BLaER1 (cell line): ENCODE measurements around the gene MTF1.
A peak's percentile ranks its signal among the peaks of the same experiment; 100 is the strongest.
"Not testable (repeated sequence)": the region's sequence is repeated elsewhere in the genome, so short reads cannot be mapped to it uniquely, and the experiment has no call there.

Source experiments
- H3K27ac ChIP-seq: shearing (Covaris generic); formaldehyde crosslinking; 2 replicates; pipeline ENCODE4 v1.8.1; 2022
- H3K27me3 ChIP-seq: shearing (Covaris generic); formaldehyde crosslinking; 2 replicates; pipeline ENCODE4 v1.8.1; 2022
- H3K36me3 ChIP-seq: shearing (Covaris generic); formaldehyde crosslinking; 2 replicates; pipeline ENCODE4 v1.8.1; 2022
- H3K4me1 ChIP-seq: shearing (Covaris generic); formaldehyde crosslinking; 2 replicates; pipeline ENCODE4 v1.8.1; 2022
- H3K4me2 ChIP-seq: shearing (Covaris generic); formaldehyde crosslinking; 2 replicates; pipeline ENCODE4 v1.8.1; 2022
- H3K4me3 ChIP-seq: shearing (Covaris generic); formaldehyde crosslinking; 2 replicates; pipeline ENCODE4 v1.8.1; 2022
- H3K9ac ChIP-seq: shearing (Covaris generic); formaldehyde crosslinking; 2 replicates; pipeline ENCODE4 v1.8.1; 2022
- H3K9me3 ChIP-seq: shearing (Covaris generic); formaldehyde crosslinking; 2 replicates; pipeline ENCODE4 v1.8.1; 2022
- H4K20me1 ChIP-seq: shearing (Covaris generic); formaldehyde crosslinking; 2 replicates; pipeline ENCODE4 v1.8.1; 2022
- Cebpa-rat ChIP-seq: shearing (Covaris generic); IDR thresholded peaks from 2 replicates; pipeline ENCODE4 v1.8.1; 2022

Gene MTF1

DNA sequence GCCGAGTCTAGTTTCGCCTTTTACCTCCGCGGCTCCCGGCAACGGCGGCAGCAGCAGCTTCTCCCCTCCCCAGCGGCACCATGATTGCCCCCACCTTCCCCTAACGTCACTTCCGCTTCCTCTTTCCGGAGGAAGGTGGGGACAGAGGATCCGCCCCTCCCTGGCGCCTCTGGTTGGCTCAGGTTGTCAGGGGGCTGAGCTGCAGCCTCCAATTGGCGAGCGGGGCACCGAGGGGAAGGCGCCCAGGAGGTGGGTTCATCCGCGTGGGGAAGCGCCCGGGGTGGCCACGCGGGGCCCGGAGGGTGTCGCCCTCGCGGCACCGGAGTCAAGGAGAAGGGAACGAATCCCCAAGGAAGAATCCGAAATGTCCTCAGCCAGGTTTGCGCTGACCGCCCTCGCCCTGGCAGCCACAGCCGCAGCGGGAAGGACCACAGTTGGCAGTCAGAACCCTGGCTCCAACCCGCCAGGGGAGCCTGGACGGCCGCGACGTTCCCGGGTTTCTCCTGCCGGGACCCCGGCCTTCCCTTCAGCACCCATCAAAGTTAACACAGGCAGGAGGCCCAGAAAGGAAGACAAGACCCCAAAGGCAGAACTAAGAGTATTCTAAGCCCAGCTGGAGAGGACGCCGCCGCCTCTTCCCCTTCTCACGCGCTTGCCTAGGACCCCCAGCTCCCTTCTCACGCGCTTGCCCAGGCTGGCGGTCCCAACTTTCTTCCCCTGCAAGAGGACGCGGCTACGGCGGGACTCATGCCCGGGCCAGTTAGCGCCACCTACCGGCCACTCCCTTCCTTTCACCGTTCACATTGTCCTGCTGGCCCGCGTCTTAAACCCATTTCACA, at the start of gene MTF1:
TSS of gene MTF1 (minus strand) at position 86 of the 839 bp plus-strand sequence. CDS start 1,934 bp downstream, outside the sequence.
- no peak for TF ChIP-seq Cebpa-rat
- peak within 1 kb of the TSS; percentile 88 for H3K9ac ChIP-seq
- H3K27ac ChIP-seq, result peak within 1 kb of the TSS; percentile 91
- peaks cover 34% of the 10 kb centered on the region; the same call in 1 of the 2 replicates for H4K20me1 ChIP-seq
- H3K4me3 ChIP-seq, result peak within 1 kb of the TSS; percentile 93
- H3K4me2 ChIP-seq, result peak within 1 kb of the TSS; percentile 97
- H3K4me1 ChIP-seq, result peaks cover 32% of the 10 kb centered on the region
- H3K27me3 ChIP-seq, result no peaks in the 10 kb centered on the region
- H3K36me3 ChIP-seq, result peaks cover 69% of the 10 kb centered on the region
- H3K9me3 ChIP-seq, result no peaks in the 10 kb centered on the region

DNA sequence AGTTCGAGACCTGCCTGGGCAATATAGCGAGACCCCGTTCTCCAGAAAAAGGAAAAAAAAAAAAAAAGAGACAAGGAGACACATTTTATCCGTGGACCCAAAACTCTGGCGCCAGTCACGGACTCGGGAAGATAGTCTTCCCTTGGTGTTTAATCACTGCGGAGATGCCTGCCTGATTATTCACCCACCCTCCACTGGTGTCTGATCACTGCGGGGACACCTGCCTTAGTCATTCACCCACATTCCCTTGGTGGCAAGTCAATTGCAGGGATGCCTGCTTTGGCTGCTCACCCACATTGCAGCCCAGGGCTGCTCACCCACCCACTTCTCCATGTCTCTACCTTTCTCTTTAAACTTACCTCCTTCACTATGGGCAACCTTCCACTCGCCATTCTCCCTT, 49.1 kb upstream of the MTF1 start:
- Histone ChIP-seq H3K36me3 (peaks cover 97% of the 10 kb centered on the region), H3K9me3 (peaks cover 89% of the 10 kb centered on the region)
- H3K27ac ChIP-seq, H3K9ac ChIP-seq, H3K4me3 ChIP-seq, H4K20me1 ChIP-seq, H3K27me3 ChIP-seq, H3K4me1 ChIP-seq, H3K4me2 ChIP-seq: not testable (repeated sequence)

DNA sequence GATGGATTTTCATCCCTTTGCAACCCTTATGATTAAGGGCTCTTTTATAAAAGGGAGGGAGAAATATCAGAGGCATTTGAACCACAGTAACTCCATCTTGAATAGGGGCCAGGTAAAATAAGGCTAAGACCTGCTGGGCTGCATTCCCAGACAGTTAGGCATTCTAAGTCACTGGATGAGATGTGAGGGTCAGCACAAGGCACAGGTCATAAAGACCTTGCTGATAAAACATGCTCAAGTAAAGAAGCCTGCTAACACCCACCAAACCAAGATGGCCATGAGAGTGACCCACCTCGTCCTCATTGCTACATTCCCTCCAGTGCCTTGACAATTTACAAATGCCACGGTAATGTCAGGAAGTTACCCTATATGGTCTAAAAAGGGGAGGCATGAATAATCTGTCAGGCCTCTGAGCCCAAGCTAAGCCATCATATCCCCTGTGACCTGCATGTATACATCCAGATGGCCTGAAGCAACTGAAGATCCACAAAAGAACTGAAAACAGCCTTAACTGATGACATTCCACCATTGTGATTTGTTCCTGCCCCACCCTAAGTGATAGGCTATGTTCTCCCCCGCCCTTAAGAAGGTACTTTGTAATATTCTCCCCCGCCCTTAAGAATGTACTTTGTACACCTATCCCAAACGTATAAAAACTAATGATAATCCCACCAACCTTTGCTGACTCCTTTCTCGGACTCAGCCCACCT, 48.2 kb upstream of the MTF1 start:
- H3K4me2 ChIP-seq, H4K20me1 ChIP-seq, H3K9ac ChIP-seq, H3K4me3 ChIP-seq, H3K27ac ChIP-seq, H3K27me3 ChIP-seq, H3K4me1 ChIP-seq: not testable (repeated sequence)
- Histone ChIP-seq H3K9me3 (peaks cover 79% of the 10 kb centered on the region), H3K36me3 (peaks cover 96% of the 10 kb centered on the region)

DNA sequence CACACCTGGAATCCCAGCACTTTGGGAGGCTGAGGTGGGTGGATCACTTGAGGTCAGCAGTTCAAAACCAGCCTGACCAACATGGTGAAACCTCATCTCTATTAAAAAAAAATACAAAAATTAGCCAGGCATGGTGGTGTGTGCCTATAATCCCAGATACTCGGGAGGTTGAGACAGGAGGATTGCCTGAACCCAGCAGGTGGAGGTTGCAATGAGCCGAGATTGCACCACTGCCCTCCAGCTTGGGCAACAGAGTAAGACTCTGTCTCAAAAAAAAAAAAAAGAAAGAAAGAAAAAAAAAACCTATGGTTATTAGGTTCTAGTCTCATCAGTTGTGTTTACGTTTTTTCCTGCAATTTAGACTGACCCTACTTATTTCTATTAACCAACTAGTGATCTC, 47.2 kb upstream of the MTF1 start:
- H3K4me3 ChIP-seq, H4K20me1 ChIP-seq, H3K27me3 ChIP-seq, H3K4me2 ChIP-seq, H3K4me1 ChIP-seq, H3K27ac ChIP-seq, H3K9ac ChIP-seq: not testable (repeated sequence)
- Histone ChIP-seq H3K36me3 (peaks cover 95% of the 10 kb centered on the region), H3K9me3 (peaks cover 69% of the 10 kb centered on the region)

DNA sequence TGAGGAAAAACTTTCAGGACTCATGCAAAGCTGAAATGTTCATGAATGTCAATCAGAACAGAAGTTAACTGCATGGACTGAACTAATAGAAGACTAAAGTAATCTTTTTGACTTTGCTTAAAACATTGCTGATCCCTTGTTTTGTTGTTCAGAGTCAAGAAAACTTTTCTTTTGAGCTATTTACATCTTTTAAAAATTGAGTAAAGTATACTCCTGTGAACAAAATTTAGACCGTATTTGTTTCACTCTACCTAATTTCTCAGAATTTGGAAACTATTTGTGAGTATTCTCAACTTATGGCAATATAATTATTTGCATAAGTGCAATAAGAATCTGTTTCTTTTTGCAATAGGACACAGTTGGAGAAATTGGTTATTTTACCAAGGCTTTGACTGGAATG, 46.3 kb upstream of the MTF1 start:
- Histone ChIP-seq H3K27ac (no peak overlapping the region), H3K36me3 (peaks cover 95% of the 10 kb centered on the region)
- no peak for TF ChIP-seq Cebpa-rat

DNA sequence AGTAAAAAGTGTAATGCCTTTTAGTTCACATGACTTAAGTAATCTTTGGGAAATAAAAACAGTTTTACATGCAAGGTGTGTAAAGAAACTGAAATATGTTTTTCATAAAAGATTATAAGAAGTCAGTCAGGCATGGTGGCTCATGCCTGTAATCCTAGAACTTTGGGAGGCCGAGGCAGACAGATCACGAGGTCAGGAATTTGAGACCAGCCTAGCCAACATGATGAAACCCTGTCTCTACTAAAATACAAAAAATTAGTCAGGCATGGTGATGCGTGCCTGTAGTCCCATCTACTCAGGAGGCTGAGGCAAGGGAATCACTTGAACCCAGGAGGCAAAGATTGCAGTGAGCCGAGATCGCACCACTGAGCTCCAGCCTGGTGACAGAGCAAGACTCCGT, 44.5 kb upstream of the MTF1 start:
- not testable (repeated sequence) for H3K4me1 ChIP-seq, H3K4me2 ChIP-seq, H4K20me1 ChIP-seq, H3K27me3 ChIP-seq, H3K4me3 ChIP-seq, H3K9ac ChIP-seq, H3K27ac ChIP-seq
- Histone ChIP-seq H3K9me3 (peaks cover 46% of the 10 kb centered on the region), H3K36me3 (peaks cover 95% of the 10 kb centered on the region)

More for the DNA sequence above, 46.3 kb upstream of the MTF1 start:
- Histone ChIP-seq H3K9me3 (peaks cover 61% of the 10 kb centered on the region), H3K9ac (no peak overlapping the region), H3K4me1 (no peaks in the 10 kb centered on the region; the same call in 1 of the 2 replicates), H4K20me1 (no peaks in the 10 kb centered on the region), H3K4me3 (no peak overlapping the region), H3K4me2 (no peak overlapping the region), H3K27me3 (no peaks in the 10 kb centered on the region)

DNA sequence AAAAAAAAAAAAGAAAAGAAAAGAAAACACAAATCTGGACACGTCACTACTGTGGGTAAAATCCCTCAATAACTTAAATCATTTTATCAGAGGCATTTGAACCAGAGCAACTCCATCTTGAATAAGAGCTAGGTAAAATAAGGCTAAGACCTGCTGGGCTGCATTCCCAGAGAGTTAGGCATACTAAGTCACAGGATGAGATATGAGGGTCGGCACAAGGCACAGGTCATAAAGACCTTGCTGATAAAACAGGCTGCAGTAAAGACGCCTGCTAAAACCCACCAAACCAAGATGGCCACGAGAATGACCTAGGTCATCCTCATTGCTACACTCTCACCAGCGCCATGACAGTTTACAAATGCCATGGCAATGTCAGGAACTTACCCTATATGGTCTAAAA, 43.6 kb upstream of the MTF1 start:
- Histone ChIP-seq H3K9ac (no peak overlapping the region), H3K4me1 (no peaks in the 10 kb centered on the region; the same call in 1 of the 2 replicates), H3K27me3 (no peaks in the 10 kb centered on the region), H4K20me1 (no peaks in the 10 kb centered on the region), H3K4me3 (no peak overlapping the region), H3K4me2 (no peak overlapping the region), H3K27ac (no peak overlapping the region), H3K9me3 (peaks cover 36% of the 10 kb centered on the region), H3K36me3 (peaks cover 91% of the 10 kb centered on the region)
- no peak for TF ChIP-seq Cebpa-rat

DNA sequence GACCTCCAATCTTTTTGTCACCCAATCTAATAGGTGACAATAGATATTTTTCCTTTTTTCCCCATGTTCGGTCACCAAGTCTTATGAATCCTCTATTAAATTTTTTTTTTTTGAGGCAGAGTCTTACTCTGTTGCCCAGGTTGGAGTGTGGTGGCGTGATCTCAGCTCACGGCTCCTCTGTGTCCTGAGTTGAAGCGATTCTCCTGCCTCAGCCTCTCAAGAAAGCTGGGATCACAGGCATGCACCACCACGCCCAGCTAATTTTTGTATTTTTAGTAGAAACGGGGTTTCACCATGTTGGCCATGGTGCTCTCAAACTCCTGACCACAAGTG, 42.5 kb upstream of the MTF1 start:
- Histone ChIP-seq H3K36me3 (peaks cover 80% of the 10 kb centered on the region), H3K9me3 (peaks cover 30% of the 10 kb centered on the region), H3K27me3 (no peaks in the 10 kb centered on the region), H3K4me1 (no peaks in the 10 kb centered on the region; the same call in 1 of the 2 replicates), H3K4me3 (no peak overlapping the region), H3K27ac (no peak overlapping the region), H3K4me2 (no peak overlapping the region), H4K20me1 (no peaks in the 10 kb centered on the region), H3K9ac (no peak overlapping the region)
- TF ChIP-seq Cebpa-rat, result no peak

DNA sequence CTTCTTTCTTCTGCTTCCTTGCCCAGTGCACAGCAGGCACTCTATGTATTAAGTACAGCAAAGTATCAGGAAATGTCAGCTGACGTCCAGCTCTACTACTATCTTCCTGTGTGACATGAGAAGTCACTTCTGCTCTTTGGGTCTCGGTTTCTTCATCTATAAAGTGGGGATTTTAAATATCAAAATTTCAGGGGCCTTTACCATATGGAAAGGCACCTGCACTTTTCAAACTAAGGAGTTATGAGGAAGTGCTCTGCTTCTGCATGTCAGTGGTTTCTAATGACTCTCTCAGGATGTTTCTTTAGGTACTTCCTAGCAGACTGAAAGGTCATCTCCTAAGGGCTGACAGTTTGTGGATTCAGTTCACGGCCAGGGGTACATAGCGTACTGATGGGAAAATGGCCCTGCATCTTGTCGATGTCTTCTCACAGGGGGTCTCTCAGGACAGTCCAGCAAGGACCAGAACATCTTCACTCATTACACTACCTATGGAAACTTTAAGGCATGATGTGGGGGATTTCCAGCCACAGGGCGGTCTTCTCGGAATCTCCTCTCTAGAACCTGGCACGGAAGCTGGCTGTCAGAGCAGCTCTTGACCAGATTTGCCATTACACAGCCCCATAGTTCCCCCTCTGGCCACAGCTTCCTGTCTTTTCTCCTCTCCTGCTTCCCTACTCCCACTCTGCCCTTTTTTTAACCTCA, 42.0 kb upstream of the MTF1 start:
- TF ChIP-seq Cebpa-rat, result no peak
- no peak overlapping the region for H3K4me3 ChIP-seq
- H4K20me1 ChIP-seq, result no peaks in the 10 kb centered on the region
- H3K27me3 ChIP-seq, result no peaks in the 10 kb centered on the region
- no peaks in the 10 kb centered on the region; the same call in 1 of the 2 replicates for H3K4me1 ChIP-seq
- H3K36me3 ChIP-seq, result peaks cover 74% of the 10 kb centered on the region
- no peak overlapping the region for H3K27ac ChIP-seq
- no peak overlapping the region for H3K4me2 ChIP-seq
- H3K9me3 ChIP-seq, result peaks cover 25% of the 10 kb centered on the region
- H3K9ac ChIP-seq, result no peak overlapping the region

DNA sequence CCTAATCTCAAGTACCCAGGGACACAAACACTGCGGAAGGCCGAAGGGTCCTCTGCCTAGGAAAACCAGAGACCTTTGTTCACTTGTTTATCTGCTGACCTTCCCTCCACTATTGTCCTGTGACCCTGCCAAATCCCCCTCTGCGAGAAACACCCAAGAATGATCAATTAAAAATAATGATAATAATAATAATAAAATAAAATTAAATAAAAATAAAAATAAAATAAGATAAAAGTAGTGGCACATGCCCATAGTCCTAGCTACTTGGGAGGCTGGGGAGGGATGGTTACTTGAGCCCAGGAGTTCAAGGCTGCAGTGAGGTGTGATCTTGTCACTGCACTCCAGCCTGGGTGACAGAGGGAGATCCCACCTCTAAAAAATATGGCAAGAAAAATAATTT, 38.2 kb upstream of the MTF1 start:
- H3K27ac ChIP-seq, H3K9me3 ChIP-seq, H3K4me1 ChIP-seq, H3K9ac ChIP-seq, H3K27me3 ChIP-seq, H3K4me2 ChIP-seq, H3K4me3 ChIP-seq: not testable (repeated sequence)
- H4K20me1 ChIP-seq, result peaks cover 20% of the 10 kb centered on the region
- peaks cover 47% of the 10 kb centered on the region for H3K36me3 ChIP-seq
